A549 (cell line): ENCODE measurements around the gene GCNT2. TPM values are rescaled to one million over a fixed set of nuclear protein-coding genes. Genes with fewer than 3 reads are reported as not detected.

Experiments used
- ATAC-seq, 2 experiments: fragments of 200-7000 bp in 1 of 2; fragments of >200 bp in 1 of 2; cut with Nextera tagmentation in 1 of 2; cut with Tn5 transposase in 1 of 2; 3 replicates each; pipeline versions ENCODE4 v1.8.0 to v1.9.1; 2018 to 2020; ENCODE audit warnings: mild to moderate bottlenecking in 1 of 2, moderate library complexity in 1 of 2
- CTCF ChIA-PET: fragments of 300-600 bp; sonication (Branson Sonifier 250); formaldehyde crosslinking; extraction: SDS; loops from one replicate; lab custom pipeline; 2021; ENCODE audit warnings: antibody characterized with exemption, inconsistent platforms; lab: Yijun Ruan, JAX
- POLR2A ChIA-PET: fragments of 350-600 bp; formaldehyde crosslinking; extraction: SDS; loops from one replicate; lab custom pipeline; 2021; ENCODE audit warnings: antibody characterized with exemption, inconsistent platforms; lab: Yijun Ruan, JAX
- DNase-seq, 2 experiments: peaks; one replicate each; pipeline versions ENCODE4 v3.0.0 to v3.0.0-alpha.2; 2011 to 2016; ENCODE audit warnings: low read depth in 1 of 2, low spot score in 1 of 2
- FAIRE-seq: peaks from 2 replicates; lab custom pipeline; 2011; peaks lifted over from hg19 to GRCh38; lab: Jason Lieb, UNC
- H3K27ac ChIP-seq, 2 experiments: fragments of >200 bp; sonication (Bioruptor Twin); formaldehyde crosslinking; 3 replicates each; pipeline ENCODE4 v1.5.1; 2016 to 2017
- H3K4me1 ChIP-seq: fragments of >200 bp; sonication (Bioruptor Twin); formaldehyde crosslinking; 3 replicates; pipeline ENCODE4 v1.6.1; 2016
- H3K4me2 ChIP-seq: fragments of >200 bp; sonication (Bioruptor Twin); formaldehyde crosslinking; 3 replicates; pipeline ENCODE4 v1.6.1; 2016
- H3K4me3 ChIP-seq: fragments of >200 bp; sonication (Bioruptor Twin); formaldehyde crosslinking; 3 replicates; pipeline ENCODE4 v1.5.1; 2016
- H3K9me3 ChIP-seq: fragments of >200 bp; sonication (Bioruptor Twin); formaldehyde crosslinking; 3 replicates; pipeline ENCODE4 v1.6.1; 2016
- BHLHE40 ChIP-seq: IDR thresholded peaks from 2 replicates; pipeline ENCODE4 v1.6.1; 2012; ENCODE audit warnings: low read depth, low read length, inconsistent platforms
- CBX8 ChIP-seq: fragments of 200-600 bp; sonication (generic); IDR thresholded peaks from 2 replicates; pipeline ENCODE4 v1.6.1; 2016
- CHD2 ChIP-seq: fragments of 150-350 bp; IDR thresholded peaks from 2 replicates; pipeline ENCODE4 v1.6.1; 2014; ENCODE audit warnings: low read length; ENCODE audit not compliant: partially characterized antibody
- EHF ChIP-seq: fragments of 250-450 bp; sonication (Bioruptor Pico); IDR thresholded peaks from 2 replicates; pipeline ENCODE4 v1.5.0; 2020; ENCODE audit warnings: mild to moderate bottlenecking
- EHMT2 ChIP-seq: fragments of 200-600 bp; sonication (generic); IDR thresholded peaks from 2 replicates; pipeline ENCODE4 v1.6.1; 2016; ENCODE audit warnings: antibody characterized with exemption, low read depth, mild to moderate bottlenecking, moderate library complexity
- ESRRA ChIP-seq: fragments of 150-350 bp; IDR thresholded peaks from 2 replicates; pipeline ENCODE4 v1.6.1; 2014; ENCODE audit warnings: mild to moderate bottlenecking, low read length, borderline replicate concordance
- HEYL ChIP-seq: fragments of 250-450 bp; sonication (Bioruptor Pico); IDR thresholded peaks from 2 replicates; pipeline ENCODE4 v1.8.0; 2021; ENCODE audit warnings: mild to moderate bottlenecking, moderate library complexity
- HOXA7 ChIP-seq: fragments of 250-450 bp; sonication (Bioruptor Pico); IDR thresholded peaks from 2 replicates; pipeline ENCODE4 v1.5.0; 2020; ENCODE audit warnings: mild to moderate bottlenecking, moderate library complexity
- KDM5A ChIP-seq: fragments of 200-600 bp; sonication (generic); IDR thresholded peaks from 2 replicates; pipeline ENCODE4 v1.6.1; 2016; ENCODE audit warnings: antibody characterized with exemption, mild to moderate bottlenecking
- MAFK ChIP-seq: fragments of 450-650 bp; IDR thresholded peaks from 2 replicates; pipeline ENCODE4 v1.6.1; 2014; ENCODE audit not compliant: partially characterized antibody
- MAZ ChIP-seq: fragments of 150-350 bp; IDR thresholded peaks from 2 replicates; pipeline ENCODE4 v1.6.1; 2014; ENCODE audit warnings: antibody characterized with exemption, low read depth, low read length, borderline replicate concordance
- NPAS2 ChIP-seq: fragments of 250-450 bp; sonication (Bioruptor Pico); IDR thresholded peaks from 2 replicates; pipeline ENCODE4 v1.8.0; 2022; ENCODE audit warnings: mild to moderate bottlenecking, moderate library complexity, borderline replicate concordance
- POLR2A ChIP-seq: IDR thresholded peaks from 2 replicates; pipeline ENCODE4 v1.6.1; 2012; ENCODE audit warnings: mild to moderate bottlenecking, low read length
- RNF2 ChIP-seq: fragments of 200-600 bp; sonication (generic); IDR thresholded peaks from 2 replicates; pipeline ENCODE4 v1.6.1; 2016; ENCODE audit warnings: low read depth, mild to moderate bottlenecking, antibody characterized with exemption, moderate library complexity, borderline replicate concordance
- TP53 ChIP-seq: fragments of 250-450 bp; sonication (Bioruptor Pico); IDR thresholded peaks from 2 replicates; pipeline ENCODE4 v1.5.0; 2021; ENCODE audit warnings: mild to moderate bottlenecking, moderate library complexity
- WGBS: methylation state at CpG from one replicate; pipeline ENCODE4 v1.1.6; 2017; ENCODE audit errors: missing lambda C conversion rate; 5-methylcytosine and 5-hydroxymethylcytosine counted together
- polyA plus RNA-seq, 4 experiments: library from polyadenylated mRNA; depleted of rRNA in 3 of 4; stranded (reverse); fragments of >200 nt; fragmentation: RNase III in 1 of 4; extraction: RNeasy Plus Mini Kit Qiagen cat#74134 plus additional on column Dnase treatment in 1 of 4; gene quantifications; 2 replicates in 3 of 4; 3 replicates in 1 of 4; pipeline ENCODE4 v1.2.3, GENCODE V29; 2011 to 2017
- TF ChIP-seq, protein P1 (sequence below): fragments of >200 bp; sonication (Bioruptor Twin); formaldehyde crosslinking; IDR thresholded peaks from 3 replicates; pipeline ENCODE4 v1.5.1; 2016
- TF ChIP-seq, protein P2 (sequence below): fragments of 250-450 bp; sonication (Bioruptor Pico); IDR thresholded peaks from 2 replicates; pipeline ENCODE4 v1.5.0; 2020; ENCODE audit warnings: low read depth, mild to moderate bottlenecking, moderate library complexity
- TF ChIP-seq, protein P3 (sequence below): fragments of 200-600 bp; sonication (generic); IDR thresholded peaks from 2 replicates; pipeline ENCODE4 v1.6.1; 2016; ENCODE audit warnings: antibody characterized with exemption, mild to moderate bottlenecking, moderate library complexity
- TF ChIP-seq, protein P4 (sequence below): IDR thresholded peaks from 2 replicates; pipeline ENCODE4 v1.6.1; 2012
- TF ChIP-seq, protein P5 (sequence below): fragments of >200 bp; sonication (Bioruptor Twin); formaldehyde crosslinking; IDR thresholded peaks from 2 replicates; pipeline ENCODE4 v1.6.1; 2016
- TF ChIP-seq, protein P6 (sequence below): IDR thresholded peaks from 2 replicates; pipeline ENCODE4 v1.6.1; 2012
- TF ChIP-seq, protein P7 (sequence below): fragments of >200 bp; sonication (Bioruptor Twin); formaldehyde crosslinking; IDR thresholded peaks from 3 replicates; pipeline ENCODE4 v1.6.1; 2016

GCNT2 gene
- polyA plus RNA-seq, 2 of the 4 experiments (the other 2 are of a cell fraction) = 19.4 to 24.3 TPM

DNA sequence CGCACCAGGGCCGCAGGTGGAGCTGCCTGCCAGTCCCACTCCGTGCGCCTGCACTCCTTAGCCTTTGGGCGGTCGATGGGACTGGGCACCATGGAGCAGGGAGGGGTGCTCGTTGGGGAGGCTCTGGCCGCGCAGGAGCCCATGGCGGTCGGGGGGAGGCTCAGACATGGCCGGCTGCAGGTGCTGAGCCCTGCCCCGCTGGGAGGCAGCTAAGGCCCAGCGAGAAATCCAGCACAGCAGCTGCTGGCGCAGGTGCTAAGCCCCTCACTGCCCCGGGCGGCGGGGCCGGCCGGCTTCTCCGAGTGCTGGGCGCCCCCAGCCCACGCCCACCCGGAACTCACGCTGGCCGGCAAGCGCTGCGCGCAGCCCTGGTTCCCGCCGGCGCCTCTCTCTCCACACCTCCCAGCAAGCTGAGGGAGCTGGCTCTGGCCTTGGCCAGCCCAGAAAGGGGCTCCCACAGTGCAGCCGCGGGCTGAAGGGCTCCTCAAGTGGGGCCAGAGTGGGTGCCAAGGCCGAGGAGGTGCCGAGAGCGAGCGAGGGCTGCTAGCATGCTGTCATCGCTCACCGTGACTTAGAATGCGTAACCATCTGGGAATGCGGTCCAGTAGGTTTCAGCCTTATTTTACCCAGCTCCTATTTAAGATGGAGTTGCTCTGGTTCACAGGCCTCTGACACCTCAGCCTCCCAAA is 96.0 kb downstream of the GCNT2 start:
- no peak for ATAC-seq
- peaks cover 11% of the 10 kb centered on the region; the same call in 1 of the 3 replicates for H3K4me1 ChIP-seq
- no peak for FAIRE-seq
- no peaks in the 10 kb centered on the region for H3K9me3 ChIP-seq
- TF ChIP-seq EHMT2 (no peak), EHF (no peak), KDM5A (no peak), CHD2 (no peak), POLR2A (no peak), ESRRA (no peak), MAZ (no peak)
- TF ChIP-seq, protein P1, sequence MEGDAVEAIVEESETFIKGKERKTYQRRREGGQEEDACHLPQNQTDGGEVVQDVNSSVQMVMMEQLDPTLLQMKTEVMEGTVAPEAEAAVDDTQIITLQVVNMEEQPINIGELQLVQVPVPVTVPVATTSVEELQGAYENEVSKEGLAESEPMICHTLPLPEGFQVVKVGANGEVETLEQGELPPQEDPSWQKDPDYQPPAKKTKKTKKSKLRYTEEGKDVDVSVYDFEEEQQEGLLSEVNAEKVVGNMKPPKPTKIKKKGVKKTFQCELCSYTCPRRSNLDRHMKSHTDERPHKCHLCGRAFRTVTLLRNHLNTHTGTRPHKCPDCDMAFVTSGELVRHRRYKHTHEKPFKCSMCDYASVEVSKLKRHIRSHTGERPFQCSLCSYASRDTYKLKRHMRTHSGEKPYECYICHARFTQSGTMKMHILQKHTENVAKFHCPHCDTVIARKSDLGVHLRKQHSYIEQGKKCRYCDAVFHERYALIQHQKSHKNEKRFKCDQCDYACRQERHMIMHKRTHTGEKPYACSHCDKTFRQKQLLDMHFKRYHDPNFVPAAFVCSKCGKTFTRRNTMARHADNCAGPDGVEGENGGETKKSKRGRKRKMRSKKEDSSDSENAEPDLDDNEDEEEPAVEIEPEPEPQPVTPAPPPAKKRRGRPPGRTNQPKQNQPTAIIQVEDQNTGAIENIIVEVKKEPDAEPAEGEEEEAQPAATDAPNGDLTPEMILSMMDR = no peak
- TF ChIP-seq, protein P2, sequence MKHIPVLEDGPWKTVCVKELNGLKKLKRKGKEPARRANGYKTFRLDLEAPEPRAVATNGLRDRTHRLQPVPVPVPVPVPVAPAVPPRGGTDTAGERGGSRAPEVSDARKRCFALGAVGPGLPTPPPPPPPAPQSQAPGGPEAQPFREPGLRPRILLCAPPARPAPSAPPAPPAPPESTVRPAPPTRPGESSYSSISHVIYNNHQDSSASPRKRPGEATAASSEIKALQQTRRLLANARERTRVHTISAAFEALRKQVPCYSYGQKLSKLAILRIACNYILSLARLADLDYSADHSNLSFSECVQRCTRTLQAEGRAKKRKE (CRISPR knock-in tag) = no peak
- no peak for DNase-seq
- ChIA-PET CTCF (no interaction called here), POLR2A (no interaction called here)
- no peak overlapping the region for H3K27ac ChIP-seq
- 97% methylated on average over 18 of the region's 42 CpGs for WGBS
- H3K4me2 ChIP-seq = no peak overlapping the region
- no peak overlapping the region for H3K4me3 ChIP-seq

DNA sequence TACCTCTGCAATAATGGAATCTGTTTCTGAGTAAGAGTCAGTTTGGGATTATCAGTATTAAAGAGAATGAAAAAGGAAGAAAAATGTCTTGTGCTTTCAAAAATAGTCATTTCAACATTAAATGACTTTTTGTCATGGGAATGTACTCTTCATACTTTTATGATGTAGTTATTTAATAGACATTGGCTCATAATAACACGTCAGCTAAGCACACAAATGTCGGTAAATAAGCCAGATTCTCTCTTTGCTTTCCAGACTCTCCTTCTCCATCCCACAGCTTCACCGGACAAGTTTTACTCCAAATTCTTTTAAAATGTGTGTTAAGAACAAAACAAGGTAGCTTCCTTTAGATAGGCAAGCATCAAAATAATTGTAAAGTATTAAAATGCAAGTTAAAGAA is 97.3 kb downstream of the GCNT2 start:
- Histone ChIP-seq H3K4me2 (no peak overlapping the region), H3K27ac (no peak overlapping the region), H3K4me1 (no peaks in the 10 kb centered on the region), H3K9me3 (no peaks in the 10 kb centered on the region), H3K4me3 (no peak overlapping the region)
- ATAC-seq (no peak), DNase-seq (no peak), FAIRE-seq (no peak)
- WGBS = 92% methylated on average over 3 of the region's 3 CpGs
- no peak for TF ChIP-seq HEYL (CRISPR knock-in tag)
- no peak for TF ChIP-seq MAFK
- TF ChIP-seq, protein P2 (CRISPR knock-in tag) = no peak
- TF ChIP-seq TP53 (CRISPR knock-in tag) = no peak
- TF ChIP-seq, protein P3, sequence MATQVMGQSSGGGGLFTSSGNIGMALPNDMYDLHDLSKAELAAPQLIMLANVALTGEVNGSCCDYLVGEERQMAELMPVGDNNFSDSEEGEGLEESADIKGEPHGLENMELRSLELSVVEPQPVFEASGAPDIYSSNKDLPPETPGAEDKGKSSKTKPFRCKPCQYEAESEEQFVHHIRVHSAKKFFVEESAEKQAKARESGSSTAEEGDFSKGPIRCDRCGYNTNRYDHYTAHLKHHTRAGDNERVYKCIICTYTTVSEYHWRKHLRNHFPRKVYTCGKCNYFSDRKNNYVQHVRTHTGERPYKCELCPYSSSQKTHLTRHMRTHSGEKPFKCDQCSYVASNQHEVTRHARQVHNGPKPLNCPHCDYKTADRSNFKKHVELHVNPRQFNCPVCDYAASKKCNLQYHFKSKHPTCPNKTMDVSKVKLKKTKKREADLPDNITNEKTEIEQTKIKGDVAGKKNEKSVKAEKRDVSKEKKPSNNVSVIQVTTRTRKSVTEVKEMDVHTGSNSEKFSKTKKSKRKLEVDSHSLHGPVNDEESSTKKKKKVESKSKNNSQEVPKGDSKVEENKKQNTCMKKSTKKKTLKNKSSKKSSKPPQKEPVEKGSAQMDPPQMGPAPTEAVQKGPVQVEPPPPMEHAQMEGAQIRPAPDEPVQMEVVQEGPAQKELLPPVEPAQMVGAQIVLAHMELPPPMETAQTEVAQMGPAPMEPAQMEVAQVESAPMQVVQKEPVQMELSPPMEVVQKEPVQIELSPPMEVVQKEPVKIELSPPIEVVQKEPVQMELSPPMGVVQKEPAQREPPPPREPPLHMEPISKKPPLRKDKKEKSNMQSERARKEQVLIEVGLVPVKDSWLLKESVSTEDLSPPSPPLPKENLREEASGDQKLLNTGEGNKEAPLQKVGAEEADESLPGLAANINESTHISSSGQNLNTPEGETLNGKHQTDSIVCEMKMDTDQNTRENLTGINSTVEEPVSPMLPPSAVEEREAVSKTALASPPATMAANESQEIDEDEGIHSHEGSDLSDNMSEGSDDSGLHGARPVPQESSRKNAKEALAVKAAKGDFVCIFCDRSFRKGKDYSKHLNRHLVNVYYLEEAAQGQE = no peak
- TF ChIP-seq CBX8 = no peak
- TF ChIP-seq, protein P4, sequence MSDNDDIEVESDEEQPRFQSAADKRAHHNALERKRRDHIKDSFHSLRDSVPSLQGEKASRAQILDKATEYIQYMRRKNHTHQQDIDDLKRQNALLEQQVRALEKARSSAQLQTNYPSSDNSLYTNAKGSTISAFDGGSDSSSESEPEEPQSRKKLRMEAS = no peak
- TF ChIP-seq HOXA7 (CRISPR knock-in tag) = no peak
- TF ChIP-seq RNF2 = no peak
- no peak for TF ChIP-seq BHLHE40
- TF ChIP-seq, protein P5, sequence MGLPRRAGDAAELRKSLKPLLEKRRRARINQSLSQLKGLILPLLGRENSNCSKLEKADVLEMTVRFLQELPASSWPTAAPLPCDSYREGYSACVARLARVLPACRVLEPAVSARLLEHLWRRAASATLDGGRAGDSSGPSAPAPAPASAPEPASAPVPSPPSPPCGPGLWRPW = no peak
- TF ChIP-seq, protein P1 = no peak
- TF ChIP-seq, protein P6, sequence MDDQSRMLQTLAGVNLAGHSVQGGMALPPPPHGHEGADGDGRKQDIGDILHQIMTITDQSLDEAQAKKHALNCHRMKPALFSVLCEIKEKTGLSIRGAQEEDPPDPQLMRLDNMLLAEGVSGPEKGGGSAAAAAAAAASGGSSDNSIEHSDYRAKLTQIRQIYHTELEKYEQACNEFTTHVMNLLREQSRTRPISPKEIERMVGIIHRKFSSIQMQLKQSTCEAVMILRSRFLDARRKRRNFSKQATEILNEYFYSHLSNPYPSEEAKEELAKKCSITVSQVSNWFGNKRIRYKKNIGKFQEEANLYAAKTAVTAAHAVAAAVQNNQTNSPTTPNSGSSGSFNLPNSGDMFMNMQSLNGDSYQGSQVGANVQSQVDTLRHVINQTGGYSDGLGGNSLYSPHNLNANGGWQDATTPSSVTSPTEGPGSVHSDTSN = no peak
- no peak for TF ChIP-seq MAZ
- TF ChIP-seq, protein P7, sequence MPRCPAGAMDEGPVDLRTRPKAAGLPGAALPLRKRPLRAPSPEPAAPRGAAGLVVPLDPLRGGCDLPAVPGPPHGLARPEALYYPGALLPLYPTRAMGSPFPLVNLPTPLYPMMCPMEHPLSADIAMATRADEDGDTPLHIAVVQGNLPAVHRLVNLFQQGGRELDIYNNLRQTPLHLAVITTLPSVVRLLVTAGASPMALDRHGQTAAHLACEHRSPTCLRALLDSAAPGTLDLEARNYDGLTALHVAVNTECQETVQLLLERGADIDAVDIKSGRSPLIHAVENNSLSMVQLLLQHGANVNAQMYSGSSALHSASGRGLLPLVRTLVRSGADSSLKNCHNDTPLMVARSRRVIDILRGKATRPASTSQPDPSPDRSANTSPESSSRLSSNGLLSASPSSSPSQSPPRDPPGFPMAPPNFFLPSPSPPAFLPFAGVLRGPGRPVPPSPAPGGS = no peak
- TF ChIP-seq NPAS2 (CRISPR knock-in tag) = no peak
- CTCF ChIA-PET = no interaction called here
- POLR2A ChIA-PET = no interaction called here
